ENCODE data around the gene NXPE4. TPM values are rescaled to one million over a fixed set of nuclear protein-coding genes. Genes with fewer than 3 reads are reported as not detected.

The NXPE4 gene
- total RNA-seq, 4 donors from 2014 or later: 0.22 TPM; not detected in 3

DNA sequence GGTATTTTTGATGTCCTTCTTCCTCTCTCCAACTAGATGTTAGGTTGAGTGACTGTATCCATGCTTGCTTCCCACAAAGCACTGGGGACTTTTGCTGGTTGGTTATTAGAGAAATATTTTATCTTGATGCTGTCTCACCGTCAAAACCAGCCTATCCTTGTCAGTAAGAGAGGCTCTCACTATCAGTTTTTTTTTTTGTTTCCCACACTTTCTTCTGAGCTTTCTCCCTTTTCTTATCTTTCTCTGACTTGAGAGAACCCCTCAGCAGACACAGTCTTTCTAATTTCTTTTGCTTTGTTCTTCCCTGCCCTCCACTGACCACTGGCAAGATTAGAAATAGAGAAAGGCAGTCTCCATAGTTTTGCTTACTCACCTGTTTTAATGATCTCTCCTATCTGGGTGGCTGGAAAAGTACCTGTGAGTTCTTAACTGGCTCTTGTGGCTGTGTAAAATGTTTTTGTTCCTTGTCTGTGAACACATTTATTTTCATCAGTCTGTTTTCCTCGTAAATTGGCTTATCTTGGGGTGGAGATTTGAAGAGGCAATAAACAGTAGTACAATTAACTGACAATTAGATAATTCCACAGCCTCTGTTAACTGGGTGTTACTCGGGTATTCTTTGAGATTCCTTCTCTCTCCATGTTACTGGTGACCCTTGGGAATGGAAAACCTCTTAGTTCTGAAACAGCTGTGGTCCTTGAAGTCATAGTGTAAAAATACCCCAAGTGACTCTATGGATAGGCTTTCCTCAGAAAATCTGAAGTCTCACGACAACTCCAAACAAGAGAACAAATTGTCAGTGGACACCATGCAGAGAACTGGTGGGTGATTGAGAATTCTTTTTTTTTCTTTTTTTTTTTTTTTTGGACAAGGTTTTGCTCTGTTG lies 35.9 kb downstream of the NXPE4 start, which contains the start of gene NXPE1:
TSS of gene NXPE1 (minus strand) at position 457 of the 886 bp plus-strand sequence. CDS start 8,680 bp downstream, outside the sequence.
- no peak for TF ChIP-seq CTCF (IDR thresholded peaks at IDR 0.05; ENCODE audit: low read depth)

DNA sequence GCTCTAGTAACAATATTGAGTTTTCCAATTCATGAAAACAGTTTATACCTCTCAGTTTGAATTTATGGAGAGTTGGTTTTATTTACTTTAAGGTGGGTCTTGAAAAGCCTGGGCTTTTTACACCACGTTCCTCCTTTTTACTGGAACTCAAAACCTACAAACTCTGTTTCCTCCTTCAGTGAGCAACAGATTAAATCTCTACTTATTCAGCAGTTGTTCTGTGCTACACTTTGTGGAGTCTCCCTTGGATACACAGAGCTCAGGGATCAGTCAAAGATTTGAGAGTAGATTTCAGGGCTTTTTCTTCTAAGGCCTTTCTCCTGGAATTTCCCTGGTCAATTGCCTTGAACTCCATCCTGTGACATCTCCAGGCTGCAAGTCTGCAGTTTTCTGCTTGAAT lies 39.5 kb downstream of the NXPE4 start:
- TF ChIP-seq CTCF (IDR thresholded peaks at IDR 0.05; ENCODE audit: low read depth): no peak

DNA sequence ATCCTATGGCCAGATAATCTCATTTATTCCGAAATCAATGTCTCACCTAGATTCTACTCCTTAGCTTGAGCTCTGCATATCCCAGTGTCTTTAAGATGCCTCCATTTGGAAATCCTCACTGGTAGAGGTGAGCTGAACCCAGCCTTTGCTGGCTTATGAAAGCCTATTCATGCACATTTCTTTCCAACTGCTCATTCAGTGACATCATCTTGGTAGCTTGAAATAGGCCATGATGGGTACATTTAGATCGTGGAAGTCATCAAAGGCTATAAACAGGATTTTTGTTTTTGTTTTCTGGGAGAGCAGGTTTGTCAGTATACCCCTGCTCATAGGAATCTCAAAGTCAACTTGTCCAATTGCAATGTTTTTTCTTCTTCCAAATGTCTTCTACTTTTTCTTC lies 41.9 kb downstream of the NXPE4 start:
- no peak for TF ChIP-seq CTCF (IDR thresholded peaks at IDR 0.05; ENCODE audit: low read depth)

DNA sequence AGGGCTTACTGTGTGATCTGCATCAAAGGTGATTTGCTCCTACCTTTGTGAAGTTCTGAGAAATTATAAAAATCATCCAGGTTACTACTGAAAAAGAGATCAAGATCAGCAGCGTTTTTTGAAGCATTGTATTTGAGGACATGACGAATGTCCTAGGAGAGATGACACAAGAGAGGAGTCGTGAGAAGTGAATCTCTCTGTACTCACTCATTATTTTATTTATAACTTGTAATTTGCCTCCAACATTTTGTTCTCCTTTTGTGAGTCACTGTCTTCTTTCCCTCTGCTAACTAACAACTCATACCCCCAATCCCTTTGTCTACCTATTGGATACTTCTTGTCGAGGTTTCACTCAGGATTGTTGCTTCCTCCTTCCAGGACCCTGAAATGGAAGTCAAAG lies 44.5 kb downstream of the NXPE4 start:
- TF ChIP-seq CTCF (IDR thresholded peaks at IDR 0.05; ENCODE audit: low read depth): no peak

DNA sequence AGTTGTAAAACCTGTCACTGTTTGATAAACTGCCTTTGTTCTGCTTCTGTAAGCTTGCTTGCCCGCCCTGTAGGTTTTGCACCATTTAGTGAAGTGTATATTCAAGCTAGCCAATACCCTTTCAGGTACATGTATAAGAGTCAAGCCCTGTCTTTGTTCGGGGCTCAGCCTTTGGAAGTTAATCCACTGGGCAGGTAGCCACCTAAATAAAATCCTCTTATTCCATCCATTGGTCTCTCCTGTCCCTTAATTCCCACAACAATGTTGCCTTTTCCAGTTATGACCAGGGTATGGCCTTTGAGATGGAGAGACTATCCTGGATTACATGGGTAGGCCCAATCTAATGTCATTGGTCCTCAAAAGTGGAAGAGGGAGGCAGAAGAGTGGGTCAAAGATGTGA lies 69.9 kb downstream of the NXPE4 start:
- no peak for TF ChIP-seq CTCF (IDR thresholded peaks at IDR 0.05; ENCODE audit: low read depth)

DNA sequence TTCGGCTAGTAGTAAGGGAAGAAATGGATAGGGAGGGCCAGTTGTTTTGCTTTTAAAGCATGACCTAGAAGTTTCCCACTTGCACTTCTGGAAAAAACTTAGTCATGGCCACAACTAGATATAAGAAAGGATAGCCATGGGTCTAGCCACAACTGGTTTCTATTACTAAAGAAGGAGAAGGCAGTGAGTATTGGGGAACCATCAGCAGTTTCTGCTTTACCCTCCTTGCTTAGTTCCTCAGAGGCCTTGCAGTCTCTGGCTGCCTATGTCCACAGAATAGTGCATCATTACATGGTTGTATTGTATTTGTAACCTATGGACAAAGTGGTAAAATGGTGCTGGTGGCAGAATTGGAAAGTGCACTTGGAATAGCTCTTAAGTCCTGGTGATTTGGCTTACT lies 71.5 kb downstream of the NXPE4 start:
- TF ChIP-seq CTCF (IDR thresholded peaks at IDR 0.05; ENCODE audit: low read depth): no peak

GRCh38 chr11:114522818-114523217 lies 72.8 kb downstream of the NXPE4 start:
- TF ChIP-seq CTCF (IDR thresholded peaks at IDR 0.05; ENCODE audit: low read depth): no peak

Small RNA genes lying within 50 kb of the gene (small RNA-seq; reads per million reads assigned to genes)
- not detected for gene RF01210

Other genes starting within 250 kb of the NXPE4 start
- 10 to 100 TPM in 2 of 4 donors, 1 to 10 TPM in 2; 4.4 to 12.6 (median 9.2) TPM for gene C11orf71, start 195.3 kb downstream of the NXPE4 start, total RNA-seq
- 10 to 100 TPM; 22.8 to 49.6 (median 26.1) TPM for gene RBM7, start 195.1 kb downstream of the NXPE4 start, total RNA-seq
- gene REXO2, start 156.3 kb downstream of the NXPE4 start, total RNA-seq: 100 to 1,000 TPM in 2 of 4 donors, 10 to 100 TPM in 2; 74.2 to 180 (median 92.0) TPM
- gene NXPE1, start 35.9 kb downstream of the NXPE4 start, total RNA-seq: not detected
- under 1 TPM in 2 of 4 donors, not detected in 2; 0.17 to 0.66 TPM for gene NXPE2, start 82.7 kb upstream of the NXPE4 start, total RNA-seq

Measured in subcutaneous adipose tissue (tissue), 4 donors.